ENCODE results near the gene RDH16.

The RDH16 gene

DNA sequence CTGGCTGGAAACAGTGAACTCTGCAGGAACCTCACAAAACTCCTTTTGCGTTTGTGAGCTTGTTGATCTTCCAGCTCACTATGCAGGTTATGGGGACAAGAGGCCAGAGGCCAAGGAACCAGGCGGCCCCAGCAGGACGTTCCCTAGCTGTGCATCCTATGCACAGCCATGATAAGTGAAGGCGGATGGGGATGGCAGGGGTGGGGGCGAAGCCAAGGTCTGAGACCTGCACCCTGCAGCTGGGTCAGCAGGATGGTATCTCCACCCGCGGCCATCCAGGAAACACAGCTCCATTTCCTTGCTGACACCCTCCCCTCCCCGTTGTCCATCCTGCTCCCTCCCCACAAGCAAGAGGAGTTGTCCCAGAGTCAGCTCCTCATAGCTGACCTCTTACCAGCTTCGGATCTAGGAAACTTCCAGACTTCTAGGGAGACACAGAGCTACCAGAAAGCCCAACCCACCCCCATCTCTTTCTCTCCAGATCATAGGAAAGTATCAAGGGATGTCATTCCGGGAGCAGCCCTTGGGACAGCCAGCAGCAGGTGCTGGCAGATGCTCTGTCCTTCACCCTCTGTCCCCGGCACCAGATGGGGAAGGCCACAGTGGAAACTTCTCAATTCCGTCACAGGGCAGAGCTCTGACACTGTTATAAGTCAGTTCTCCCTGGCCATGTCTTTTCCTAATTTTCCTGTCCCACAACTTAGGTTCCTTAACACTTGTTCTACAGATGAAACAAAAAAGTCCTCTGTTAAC lies 39.6 kb upstream of the RDH16 start:
- Histone ChIP-seq H3K9ac (ENCODE audit: low read length in 2 of 2) (no peak overlapping the region), H3K36me3 (ENCODE audit: control insufficient read depth in 2 of 2, insufficient read depth in 2 of 2, low read length in 2 of 2) (peaks cover 18 to 36% of the 10 kb centered on the region in 2 donors), H3K4me3 (ENCODE audit: low read length in 2 of 2) (no peak overlapping the region), H3K27ac (ENCODE audit: low read length) (no peak overlapping the region), H3K4me1 (ENCODE audit: control insufficient read depth, insufficient read depth, low read length) (peaks cover 12% of the 10 kb centered on the region), H3K27me3 (ENCODE audit: control insufficient read depth in 1 of 2, insufficient read depth in 2 of 2, low read length in 2 of 2) (no peaks in the 10 kb centered on the region), H3K9me3 (ENCODE audit: control insufficient read depth in 2 of 2, low read length in 2 of 2) (no peaks in the 10 kb centered on the region)

DNA sequence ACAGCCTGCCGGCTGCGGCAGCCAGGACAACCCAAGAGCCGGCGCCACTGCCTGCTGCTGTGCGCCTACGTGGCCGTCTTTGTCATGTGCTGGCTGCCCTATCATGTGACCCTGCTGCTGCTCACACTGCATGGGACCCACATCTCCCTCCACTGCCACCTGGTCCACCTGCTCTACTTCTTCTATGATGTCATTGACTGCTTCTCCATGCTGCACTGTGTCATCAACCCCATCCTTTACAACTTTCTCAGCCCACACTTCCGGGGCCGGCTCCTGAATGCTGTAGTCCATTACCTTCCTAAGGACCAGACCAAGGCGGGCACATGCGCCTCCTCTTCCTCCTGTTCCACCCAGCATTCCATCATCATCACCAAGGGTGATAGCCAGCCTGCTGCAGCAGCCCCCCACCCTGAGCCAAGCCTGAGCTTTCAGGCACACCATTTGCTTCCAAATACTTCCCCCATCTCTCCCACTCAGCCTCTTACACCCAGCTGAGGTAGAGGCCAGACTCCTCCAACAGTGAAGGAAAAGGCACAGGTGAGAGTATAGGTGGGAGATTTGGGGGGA lies 38.6 kb upstream of the RDH16 start:
- no peak overlapping the region for H3K27ac ChIP-seq (ENCODE audit: low read length)
- peaks cover 16 to 32% of the 10 kb centered on the region in 2 donors for H3K36me3 ChIP-seq (ENCODE audit: control insufficient read depth in 2 of 2, insufficient read depth in 2 of 2, low read length in 2 of 2)

DNA sequence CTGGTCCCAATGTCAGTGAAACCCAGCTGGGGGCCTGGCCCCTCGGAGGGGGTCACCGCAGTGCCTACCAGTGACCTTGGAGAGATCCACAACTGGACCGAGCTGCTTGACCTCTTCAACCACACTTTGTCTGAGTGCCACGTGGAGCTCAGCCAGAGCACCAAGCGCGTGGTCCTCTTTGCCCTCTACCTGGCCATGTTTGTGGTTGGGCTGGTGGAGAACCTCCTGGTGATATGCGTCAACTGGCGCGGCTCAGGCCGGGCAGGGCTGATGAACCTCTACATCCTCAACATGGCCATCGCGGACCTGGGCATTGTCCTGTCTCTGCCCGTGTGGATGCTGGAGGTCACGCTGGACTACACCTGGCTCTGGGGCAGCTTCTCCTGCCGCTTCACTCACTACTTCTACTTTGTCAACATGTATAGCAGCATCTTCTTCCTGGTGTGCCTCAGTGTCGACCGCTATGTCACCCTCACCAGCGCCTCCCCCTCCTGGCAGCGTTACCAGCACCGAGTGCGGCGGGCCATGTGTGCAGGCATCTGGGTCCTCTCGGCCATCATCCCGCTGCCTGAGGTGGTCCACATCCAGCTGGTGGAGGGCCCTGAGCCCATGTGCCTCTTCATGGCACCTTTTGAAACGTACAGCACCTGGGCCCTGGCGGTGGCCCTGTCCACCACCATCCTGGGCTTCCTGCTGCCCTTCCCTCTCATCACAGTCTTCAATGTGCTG lies 38.0 kb upstream of the RDH16 start:
- Histone ChIP-seq H3K9ac (ENCODE audit: low read length in 2 of 2) (no peak overlapping the region), H3K4me3 (ENCODE audit: low read length in 2 of 2) (no peak overlapping the region), H3K9me3 (ENCODE audit: control insufficient read depth in 2 of 2, low read length in 2 of 2) (no peaks in the 10 kb centered on the region), H3K4me1 (ENCODE audit: control insufficient read depth, insufficient read depth, low read length) (peaks cover 2% of the 10 kb centered on the region), H3K27me3 (ENCODE audit: control insufficient read depth in 1 of 2, insufficient read depth in 2 of 2, low read length in 2 of 2) (no peaks in the 10 kb centered on the region), H3K36me3 (ENCODE audit: control insufficient read depth in 2 of 2, insufficient read depth in 2 of 2, low read length in 2 of 2) (peaks cover 10 to 27% of the 10 kb centered on the region in 2 donors), H3K27ac (ENCODE audit: low read length) (no peak overlapping the region)

More for the DNA sequence above, 38.6 kb upstream of the RDH16 start:
- H3K27me3 ChIP-seq (ENCODE audit: control insufficient read depth in 1 of 2, insufficient read depth in 2 of 2, low read length in 2 of 2) = no peaks in the 10 kb centered on the region
- no peak overlapping the region for H3K9ac ChIP-seq (ENCODE audit: low read length in 2 of 2)
- peaks cover 3% of the 10 kb centered on the region for H3K4me1 ChIP-seq (ENCODE audit: control insufficient read depth, insufficient read depth, low read length)
- no peak overlapping the region for H3K4me3 ChIP-seq (ENCODE audit: low read length in 2 of 2)
- no peaks in the 10 kb centered on the region for H3K9me3 ChIP-seq (ENCODE audit: control insufficient read depth in 2 of 2, low read length in 2 of 2)

- no peak overlapping the region for H3K4me3 ChIP-seq (ENCODE audit: low read length in 2 of 2)
- H3K9me3 ChIP-seq (ENCODE audit: control insufficient read depth in 2 of 2, low read length in 2 of 2) = no peaks in the 10 kb centered on the region
- H3K4me1 ChIP-seq (ENCODE audit: control insufficient read depth, insufficient read depth, low read length) = no peaks in the 10 kb centered on the region
- no peaks in the 10 kb centered on the region for H3K27me3 ChIP-seq (ENCODE audit: control insufficient read depth in 1 of 2, insufficient read depth in 2 of 2, low read length in 2 of 2)
- no peak overlapping the region for H3K9ac ChIP-seq (ENCODE audit: low read length in 2 of 2)
- no peak overlapping the region for H3K27ac ChIP-seq (ENCODE audit: low read length)
- H3K36me3 ChIP-seq (ENCODE audit: control insufficient read depth in 2 of 2, insufficient read depth in 2 of 2, low read length in 2 of 2) = peaks cover 7 to 20% of the 10 kb centered on the region in 2 donors
These were observed 36.9 kb upstream of the RDH16 start for GRCh38 chr12:56994231-56994746.

GRCh38 chr12:56993346-56993745 lies 35.9 kb upstream of the RDH16 start:
- Histone ChIP-seq H3K4me1 (ENCODE audit: control insufficient read depth, insufficient read depth, low read length) (no peaks in the 10 kb centered on the region), H3K27me3 (ENCODE audit: control insufficient read depth in 1 of 2, insufficient read depth in 2 of 2, low read length in 2 of 2) (no peaks in the 10 kb centered on the region), H3K4me3 (ENCODE audit: low read length in 2 of 2) (no peak overlapping the region), H3K9me3 (ENCODE audit: control insufficient read depth in 2 of 2, low read length in 2 of 2) (no peaks in the 10 kb centered on the region), H3K9ac (ENCODE audit: low read length in 2 of 2) (no peak overlapping the region), H3K36me3 (ENCODE audit: control insufficient read depth in 2 of 2, insufficient read depth in 2 of 2, low read length in 2 of 2) (peaks cover 7 to 18% of the 10 kb centered on the region in 2 donors), H3K27ac (ENCODE audit: low read length) (no peak overlapping the region)

- Histone ChIP-seq H3K9ac (ENCODE audit: low read length in 2 of 2) (no peak overlapping the region), H3K4me3 (ENCODE audit: low read length in 2 of 2) (no peak overlapping the region), H3K27ac (ENCODE audit: low read length) (no peak overlapping the region), H3K9me3 (ENCODE audit: control insufficient read depth in 2 of 2, low read length in 2 of 2) (no peaks in the 10 kb centered on the region), H3K36me3 (ENCODE audit: control insufficient read depth in 2 of 2, insufficient read depth in 2 of 2, low read length in 2 of 2) (peaks cover 0 to 10% of the 10 kb centered on the region in 2 donors), H3K4me1 (ENCODE audit: control insufficient read depth, insufficient read depth, low read length) (peaks cover 4% of the 10 kb centered on the region), H3K27me3 (ENCODE audit: control insufficient read depth in 1 of 2, insufficient read depth in 2 of 2, low read length in 2 of 2) (no peaks in the 10 kb centered on the region)
These were observed 34.2 kb upstream of the RDH16 start for GRCh38 chr12:56991319-56992246.

- peaks cover 0 to 6% of the 10 kb centered on the region in 2 donors for H3K36me3 ChIP-seq (ENCODE audit: control insufficient read depth in 2 of 2, insufficient read depth in 2 of 2, low read length in 2 of 2)
- no peak overlapping the region for H3K27ac ChIP-seq (ENCODE audit: low read length)
- H3K4me3 ChIP-seq (ENCODE audit: low read length in 2 of 2) = no peak overlapping the region
- peaks cover 4% of the 10 kb centered on the region for H3K4me1 ChIP-seq (ENCODE audit: control insufficient read depth, insufficient read depth, low read length)
- no peaks in the 10 kb centered on the region for H3K27me3 ChIP-seq (ENCODE audit: control insufficient read depth in 1 of 2, insufficient read depth in 2 of 2, low read length in 2 of 2)
- no peaks in the 10 kb centered on the region for H3K9me3 ChIP-seq (ENCODE audit: control insufficient read depth in 2 of 2, low read length in 2 of 2)
- H3K9ac ChIP-seq (ENCODE audit: low read length in 2 of 2) = no peak overlapping the region
These were observed 33.4 kb upstream of the RDH16 start for GRCh38 chr12:56990648-56991318.

- Histone ChIP-seq H3K36me3 (ENCODE audit: control insufficient read depth in 2 of 2, insufficient read depth in 2 of 2, low read length in 2 of 2) (peaks cover 0 to under 1% of the 10 kb centered on the region in 2 donors), H3K4me3 (ENCODE audit: low read length in 2 of 2) (no peak overlapping the region), H3K27me3 (ENCODE audit: control insufficient read depth in 1 of 2, insufficient read depth in 2 of 2, low read length in 2 of 2) (no peaks in the 10 kb centered on the region), H3K27ac (ENCODE audit: low read length) (no peak overlapping the region), H3K4me1 (ENCODE audit: control insufficient read depth, insufficient read depth, low read length) (peaks cover 4% of the 10 kb centered on the region), H3K9me3 (ENCODE audit: control insufficient read depth in 2 of 2, low read length in 2 of 2) (no peaks in the 10 kb centered on the region), H3K9ac (ENCODE audit: low read length in 2 of 2) (no peak overlapping the region)
These were observed 32.6 kb upstream of the RDH16 start for GRCh38 chr12:56989861-56990610.

- Histone ChIP-seq H3K4me3 (ENCODE audit: low read length in 2 of 2) (no peak overlapping the region), H3K27ac (ENCODE audit: low read length) (no peak overlapping the region), H3K9ac (ENCODE audit: low read length in 2 of 2) (no peak overlapping the region), H3K36me3 (ENCODE audit: control insufficient read depth in 2 of 2, insufficient read depth in 2 of 2, low read length in 2 of 2) (no peaks in the 10 kb centered on the region), H3K4me1 (ENCODE audit: control insufficient read depth, insufficient read depth, low read length) (peaks cover 4% of the 10 kb centered on the region), H3K9me3 (ENCODE audit: control insufficient read depth in 2 of 2, low read length in 2 of 2) (no peaks in the 10 kb centered on the region), H3K27me3 (ENCODE audit: control insufficient read depth in 1 of 2, insufficient read depth in 2 of 2, low read length in 2 of 2) (no peaks in the 10 kb centered on the region)
These were observed 30.9 kb upstream of the RDH16 start for GRCh38 chr12:56988207-56988739.
